ENCODE results near the gene PRDX5. TPM values are rescaled to one million over a fixed set of nuclear protein-coding genes. Genes with fewer than 3 reads are reported as not detected.

PRDX5 gene
- total RNA-seq, 5 donors from 2014 or later (not counting 1 experiment from before 2014, with no cell fraction given): 35.8 to 86.7 (median 71.7) TPM

DNA sequence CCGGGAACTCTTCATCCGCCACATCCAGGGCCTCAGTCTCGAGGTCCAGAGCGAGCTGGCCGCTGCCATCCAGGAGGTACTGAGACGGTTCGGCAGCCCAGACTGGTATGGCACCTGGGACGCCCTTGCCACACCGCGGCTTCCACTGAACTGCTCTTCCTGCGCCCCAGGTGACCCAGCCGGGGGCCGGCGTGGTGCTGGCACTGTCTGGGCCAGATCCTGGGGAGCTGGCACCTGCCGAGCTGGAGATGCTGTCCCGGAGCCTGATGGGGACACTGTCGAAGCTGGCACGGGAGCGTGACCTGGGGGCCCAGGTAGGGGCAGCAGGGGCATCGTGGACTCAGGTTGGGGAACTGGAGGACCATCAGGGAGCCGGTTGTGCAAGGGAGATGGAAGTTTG is 23.5 kb downstream of the PRDX5 start:
- CTCF ChIA-PET: interaction anchor here in 1 of 2 donors (1.3 kb wide), 1 partner anchor 24 kb away, joined by 5 read pairs; the partner anchor contains the start of genes PRDX5 and TRMT112
- POLR2A ChIA-PET: interaction anchor here in 1 of 2 donors (1.9 kb wide), 1 partner anchor 24 kb away, joined by 4 read pairs; the partner anchor contains the start of genes PRDX5 and TRMT112
- Histone ChIP-seq H3K27me3 (replicated peaks in 1 of 2; ENCODE audit: control insufficient read depth in 2 of 2, extremely low read depth in 1 of 2, insufficient read depth in 2 of 2, low read length in 1 of 2) (no peaks in the 10 kb centered on the region), H3K27ac (ENCODE audit: low read length) (no peak overlapping the region), H3K4me3 (ENCODE audit: control insufficient read depth in 1 of 2, extremely low read depth in 1 of 2, low read length in 1 of 2) (no peak overlapping the region), H3K36me3 (ENCODE audit: control insufficient read depth in 2 of 2, extremely low read depth in 1 of 2, insufficient read depth in 1 of 2, low read length in 1 of 2) (peaks cover 11 to 53% of the 10 kb centered on the region in 2 donors), H3K9me3 (no peaks in the 10 kb centered on the region), H3K4me1 (ENCODE audit: control insufficient read depth in 1 of 2, extremely low read depth in 1 of 2, insufficient read depth in 2 of 2, low read length in 2 of 2) (peaks cover 14 to 58% of the 10 kb centered on the region in 2 experiments)
- 90% methylated on average over 18 of the region's 21 CpGs for WGBS (ENCODE audit: insufficient coverage)
- ATAC-seq (replicated peaks in 1 of 4) (no peak), DNase-seq (no peak)
- H3K4me1 Mint-ChIP-seq: peaks cover 37 to 48% (median 46%) of the 10 kb centered on the region in 3 donors
- H3K27ac Mint-ChIP-seq: peak overlapping the region in 1 of 2 donors; percentile 44
- H3K9me3 Mint-ChIP-seq: no peaks in the 10 kb centered on the region
- H3K4me3 Mint-ChIP-seq: peak overlapping the region; percentile 82 to 92 (median 83)
- no peaks in the 10 kb centered on the region for H3K27me3 Mint-ChIP-seq
- peaks cover 25% of the 10 kb centered on the region for H3K36me3 Mint-ChIP-seq

DNA sequence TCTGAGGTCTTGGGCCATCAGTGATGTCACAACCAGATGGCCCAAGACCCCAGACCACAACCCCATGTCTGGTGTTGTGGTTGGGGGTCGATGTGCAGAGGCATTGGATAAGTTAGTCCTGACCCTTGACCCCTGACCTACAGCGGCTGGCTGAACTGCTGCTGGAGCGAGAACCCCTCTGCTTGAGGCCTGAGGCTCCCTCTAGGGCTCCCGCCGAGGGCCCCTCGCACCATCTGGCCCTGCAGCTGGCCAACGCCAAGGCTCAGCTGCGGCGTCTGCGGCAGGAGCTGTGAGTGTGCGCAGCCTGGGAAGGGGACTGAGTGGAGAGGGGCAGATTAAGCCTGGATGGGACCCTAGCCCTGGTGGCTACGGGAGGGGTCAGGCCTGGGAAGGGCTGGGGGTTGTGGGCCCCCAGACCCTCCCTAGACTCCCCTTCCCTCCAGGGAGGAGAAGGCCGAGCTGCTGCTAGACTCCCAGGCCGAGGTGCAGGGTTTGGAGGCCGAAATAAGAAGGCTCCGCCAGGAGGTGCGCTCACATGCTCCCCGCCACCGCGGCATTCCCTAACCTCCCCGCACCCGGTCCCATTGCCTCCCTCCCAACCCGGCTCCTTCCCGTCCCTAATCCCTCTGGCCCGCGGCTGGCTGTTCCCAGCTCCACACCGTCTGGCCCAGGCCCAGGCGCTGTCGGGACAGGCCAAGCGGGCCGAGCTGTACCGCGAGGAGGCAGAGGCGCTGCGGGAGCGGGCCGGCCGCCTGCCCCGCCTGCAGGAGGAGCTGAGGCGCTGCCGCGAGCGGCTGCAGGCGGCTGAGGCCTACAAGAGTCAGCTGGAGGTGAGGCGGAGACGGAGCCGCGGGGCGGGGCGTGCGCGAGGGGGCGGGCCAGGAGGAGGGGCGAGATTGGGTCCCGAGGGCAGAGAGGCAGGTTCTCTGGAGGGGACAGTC is 24.2 kb downstream of the PRDX5 start:
- Mint-ChIP-seq H3K36me3 (peaks cover 25% of the 10 kb centered on the region), H3K4me1 (peaks cover 37 to 48% (median 44%) of the 10 kb centered on the region in 3 donors)
- H3K4me1 ChIP-seq (ENCODE audit: control insufficient read depth in 1 of 2, extremely low read depth in 1 of 2, insufficient read depth in 2 of 2, low read length in 2 of 2): peaks cover 14 to 58% of the 10 kb centered on the region in 2 experiments

GRCh38 chr11:64342869-64343745 is 25.2 kb downstream of the PRDX5 start:
- ATAC-seq (replicated peaks in 1 of 4) (no peak), DNase-seq (peak in 1 of 35 experiments; percentile 26)
- H3K4me3 ChIP-seq (ENCODE audit: control insufficient read depth in 1 of 2, extremely low read depth in 1 of 2, low read length in 1 of 2): no peak overlapping the region
- peaks cover 19 to 52% of the 10 kb centered on the region in 2 donors for H3K36me3 ChIP-seq (ENCODE audit: control insufficient read depth in 2 of 2, extremely low read depth in 1 of 2, insufficient read depth in 1 of 2, low read length in 1 of 2)
- H3K9me3 ChIP-seq: no peaks in the 10 kb centered on the region
- H3K27ac Mint-ChIP-seq: no peak overlapping the region
- ChIA-PET POLR2A (interaction anchor here (0.6 to 1.2 kb wide), 2 partner anchors 26 to 570 kb away, joined by 3 to 6 read pairs; partner anchors contain the start of genes PRDX5 (in 1 of the 2) and TRMT112 (in 1 of the 2)), CTCF (interaction anchor here (0.6 to 1.1 kb wide), 4 partner anchors 12 to 139 kb away, joined by 4 to 6 read pairs (median 4); partner anchors contain the start of genes PRDX5 (in 1 of the 2) and TRMT112 (in 1 of the 2))
- no peaks in the 10 kb centered on the region for H3K27me3 ChIP-seq (replicated peaks in 1 of 2; ENCODE audit: control insufficient read depth in 2 of 2, extremely low read depth in 1 of 2, insufficient read depth in 2 of 2, low read length in 1 of 2)
- no peaks in the 10 kb centered on the region for H3K9me3 Mint-ChIP-seq
- peaks cover 37 to 40% (median 39%) of the 10 kb centered on the region in 3 donors for H3K4me1 Mint-ChIP-seq
- no peak overlapping the region for H3K27ac ChIP-seq (ENCODE audit: low read length)
- H3K4me3 Mint-ChIP-seq: peak overlapping the region in 1 of 3 donors; percentile 92
- peaks cover 20% of the 10 kb centered on the region for H3K36me3 Mint-ChIP-seq
- no peaks in the 10 kb centered on the region for H3K27me3 Mint-ChIP-seq
- 86% methylated on average over 21 of the region's 29 CpGs for WGBS (ENCODE audit: insufficient coverage)
- peaks cover 14 to 58% of the 10 kb centered on the region in 2 experiments for H3K4me1 ChIP-seq (ENCODE audit: control insufficient read depth in 1 of 2, extremely low read depth in 1 of 2, insufficient read depth in 2 of 2, low read length in 2 of 2)

More for the DNA sequence above, 24.2 kb downstream of the PRDX5 start:
- no peaks in the 10 kb centered on the region for H3K9me3 ChIP-seq
- no peak overlapping the region for H3K27ac ChIP-seq (ENCODE audit: low read length)
- CTCF ChIA-PET: interaction anchor here in 1 of 2 donors (0.6 to 1.3 kb wide), 5 partner anchors 24 to 138 kb away, joined by 3 to 7 read pairs (median 5); partner anchors contain the start of genes PRDX5 and TRMT112
- Mint-ChIP-seq H3K27ac (no peak overlapping the region), H3K4me3 (peak overlapping the region; percentile 9 to 92 (median 13)), H3K9me3 (no peaks in the 10 kb centered on the region), H3K27me3 (no peaks in the 10 kb centered on the region)
- peaks cover 15 to 53% of the 10 kb centered on the region in 2 donors for H3K36me3 ChIP-seq (ENCODE audit: control insufficient read depth in 2 of 2, extremely low read depth in 1 of 2, insufficient read depth in 1 of 2, low read length in 1 of 2)
- H3K27me3 ChIP-seq (replicated peaks in 1 of 2; ENCODE audit: control insufficient read depth in 2 of 2, extremely low read depth in 1 of 2, insufficient read depth in 2 of 2, low read length in 1 of 2): no peaks in the 10 kb centered on the region
- POLR2A ChIA-PET: interaction anchor here (0.6 to 1.9 kb wide), 3 partner anchors 24 to 571 kb away, joined by 3 to 6 read pairs (median 4); partner anchors contain the start of genes PRDX5 (in 2 of the 2) and TRMT112 (in 2 of the 2)
- H3K4me3 ChIP-seq (ENCODE audit: control insufficient read depth in 1 of 2, extremely low read depth in 1 of 2, low read length in 1 of 2): peak overlapping the region in 1 of 2 donors; percentile 24
- 30% methylated on average over 45 of the region's 55 CpGs for WGBS (ENCODE audit: insufficient coverage)
- peak; percentile 75 to 93 (median 86) for DNase-seq
- ATAC-seq (replicated peaks in 1 of 4): peak; percentile 63 to 66 (median 64)

DNA sequence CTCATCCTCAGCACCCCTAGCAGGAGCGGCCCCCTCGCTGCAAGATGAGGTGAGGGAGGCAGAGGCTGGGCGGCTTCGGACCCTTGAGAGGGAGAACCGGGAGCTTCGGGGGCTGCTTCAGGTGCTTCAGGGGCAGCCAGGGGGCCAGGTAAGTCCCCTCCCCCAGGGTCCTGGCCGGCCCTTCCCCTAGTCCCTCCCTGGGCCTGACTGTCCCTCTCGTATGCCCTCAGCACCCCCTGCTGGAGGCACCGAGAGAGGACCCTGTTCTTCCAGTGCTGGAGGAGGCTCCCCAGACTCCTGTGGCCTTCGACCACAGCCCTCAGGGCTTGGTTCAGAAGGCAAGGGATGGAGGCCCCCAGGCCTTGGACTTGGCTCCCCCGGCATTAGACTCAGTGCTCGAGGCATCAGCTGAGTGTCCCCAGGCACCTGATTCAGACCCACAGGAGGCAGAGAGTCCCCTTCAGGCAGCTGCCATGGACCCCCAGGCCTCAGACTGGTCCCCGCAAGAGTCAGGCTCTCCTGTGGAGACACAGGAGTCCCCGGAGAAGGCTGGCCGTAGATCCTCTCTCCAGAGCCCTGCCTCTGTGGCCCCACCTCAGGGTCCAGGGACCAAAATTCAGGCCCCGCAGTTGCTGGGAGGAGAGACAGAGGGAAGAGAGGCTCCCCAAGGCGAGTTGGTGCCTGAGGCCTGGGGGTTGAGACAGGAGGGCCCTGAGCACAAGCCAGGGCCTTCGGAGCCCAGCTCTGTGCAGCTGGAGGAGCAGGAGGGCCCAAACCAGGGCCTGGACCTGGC is 26.0 kb downstream of the PRDX5 start:
- Histone ChIP-seq H3K27ac (ENCODE audit: low read length) (no peak overlapping the region), H3K4me3 (ENCODE audit: control insufficient read depth in 1 of 2, extremely low read depth in 1 of 2, low read length in 1 of 2) (no peak overlapping the region), H3K9me3 (no peaks in the 10 kb centered on the region), H3K27me3 (replicated peaks in 1 of 2; ENCODE audit: control insufficient read depth in 2 of 2, extremely low read depth in 1 of 2, insufficient read depth in 2 of 2, low read length in 1 of 2) (no peaks in the 10 kb centered on the region), H3K36me3 (ENCODE audit: control insufficient read depth in 2 of 2, extremely low read depth in 1 of 2, insufficient read depth in 1 of 2, low read length in 1 of 2) (peaks cover 19 to 47% of the 10 kb centered on the region in 2 donors), H3K4me1 (ENCODE audit: control insufficient read depth in 1 of 2, extremely low read depth in 1 of 2, insufficient read depth in 2 of 2, low read length in 2 of 2) (peaks cover 14 to 50% of the 10 kb centered on the region in 2 experiments)
- CTCF ChIA-PET: interaction anchor here in 1 of 2 donors (1.0 kb wide), 1 partner anchor 13 kb away, joined by 4 read pairs; no protein-coding TSS in a partner anchor
- POLR2A ChIA-PET: no interaction called here
- 94% methylated on average over 16 of the region's 18 CpGs for WGBS (ENCODE audit: insufficient coverage)
- ATAC-seq (replicated peaks in 1 of 4) (no peak), DNase-seq (no peak)
- Mint-ChIP-seq H3K27ac (no peak overlapping the region), H3K9me3 (no peaks in the 10 kb centered on the region), H3K4me3 (no peak overlapping the region), H3K36me3 (peaks cover 19% of the 10 kb centered on the region), H3K27me3 (no peaks in the 10 kb centered on the region), H3K4me1 (peaks cover 35 to 37% (median 36%) of the 10 kb centered on the region in 3 donors)

DNA sequence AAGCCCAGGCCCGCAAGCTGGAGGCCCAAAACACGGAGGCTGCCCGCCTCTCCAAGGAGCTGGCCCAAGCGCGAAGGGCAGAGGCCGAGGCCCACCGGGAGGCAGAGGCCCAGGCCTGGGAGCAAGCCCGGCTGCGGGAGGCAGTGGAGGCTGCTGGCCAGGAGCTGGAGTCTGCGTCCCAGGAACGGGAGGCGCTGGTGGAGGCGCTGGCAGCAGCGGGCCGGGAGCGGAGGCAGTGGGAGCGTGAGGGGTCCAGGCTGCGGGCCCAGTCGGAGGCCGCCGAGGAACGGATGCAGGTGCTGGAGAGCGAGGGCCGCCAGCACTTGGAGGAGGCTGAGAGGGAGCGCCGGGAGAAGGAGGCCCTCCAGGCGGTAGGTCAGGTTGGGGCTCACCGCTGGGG is 26.9 kb downstream of the PRDX5 start:
- H3K27me3 ChIP-seq (replicated peaks in 1 of 2; ENCODE audit: control insufficient read depth in 2 of 2, extremely low read depth in 1 of 2, insufficient read depth in 2 of 2, low read length in 1 of 2): no peaks in the 10 kb centered on the region
- H3K27ac ChIP-seq (ENCODE audit: low read length): no peak overlapping the region
- ATAC-seq (replicated peaks in 1 of 4) (no peak), DNase-seq (no peak)
- peaks cover 7 to 42% of the 10 kb centered on the region in 2 experiments for H3K4me1 ChIP-seq (ENCODE audit: control insufficient read depth in 1 of 2, extremely low read depth in 1 of 2, insufficient read depth in 2 of 2, low read length in 2 of 2)
- H3K9me3 ChIP-seq: no peaks in the 10 kb centered on the region
- Mint-ChIP-seq H3K27ac (no peak overlapping the region), H3K4me1 (peaks cover 27 to 28% (median 27%) of the 10 kb centered on the region in 3 donors), H3K36me3 (peaks cover 15% of the 10 kb centered on the region), H3K27me3 (no peaks in the 10 kb centered on the region), H3K9me3 (no peaks in the 10 kb centered on the region), H3K4me3 (no peak overlapping the region)
- H3K4me3 ChIP-seq (ENCODE audit: control insufficient read depth in 1 of 2, extremely low read depth in 1 of 2, low read length in 1 of 2): no peak overlapping the region
- ChIA-PET POLR2A (no interaction called here), CTCF (no interaction called here)
- peaks cover 20 to 50% of the 10 kb centered on the region in 2 donors for H3K36me3 ChIP-seq (ENCODE audit: control insufficient read depth in 2 of 2, extremely low read depth in 1 of 2, insufficient read depth in 1 of 2, low read length in 1 of 2)
- WGBS (ENCODE audit: insufficient coverage): 98% methylated on average over 16 of the region's 28 CpGs
